Measurements from ENCODE around the gene WNT9B.

Gene WNT9B

GRCh38 chr17:46851029-46851741, at the start of gene WNT9B:
Gene WNT9B (plus strand): TSS chr17:46851583. CDS start chr17:46851639, 56 bp downstream.
- no peak for DNase-seq

GRCh38 chr17:46802800-46803199, 48.6 kb upstream of the WNT9B start:
- no peak for DNase-seq

GRCh38 chr17:46803544-46803943, 47.8 kb upstream of the WNT9B start:
- no peak for DNase-seq

GRCh38 chr17:46805771-46806170, 45.6 kb upstream of the WNT9B start:
- no peak for DNase-seq

GRCh38 chr17:46809110-46809571, 42.2 kb upstream of the WNT9B start:
- no peak for DNase-seq

- no peak for DNase-seq
Observed at GRCh38 chr17:46810837-46811236, 40.5 kb upstream of the WNT9B start.

GRCh38 chr17:46811978-46812583, 39.3 kb upstream of the WNT9B start:
- DNase-seq: no peak

GRCh38 chr17:46812624-46813318, 38.6 kb upstream of the WNT9B start:
- no peak for DNase-seq

- no peak for DNase-seq
Observed at GRCh38 chr17:46813920-46814319, 37.5 kb upstream of the WNT9B start.

- no peak for DNase-seq
Observed at GRCh38 chr17:46814446-46814845, 36.9 kb upstream of the WNT9B start.

- no peak for DNase-seq
Observed at GRCh38 chr17:46815474-46816353, 35.7 kb upstream of the WNT9B start.

GRCh38 chr17:46817151-46817900, 34.1 kb upstream of the WNT9B start:
- DNase-seq: no peak

- no peak for DNase-seq
Observed at GRCh38 chr17:46817901-46818209, 33.5 kb upstream of the WNT9B start.

GRCh38 chr17:46818316-46818928, 33.0 kb upstream of the WNT9B start, which contains the start of gene WNT3:
Gene WNT3 (minus strand): TSS chr17:46818692. CDS start chr17:46818597, 95 bp downstream.
- DNase-seq: no peak

GRCh38 chr17:46818929-46819859, 32.2 kb upstream of the WNT9B start:
- no peak for DNase-seq

GRCh38 chr17:46819906-46820351, 31.5 kb upstream of the WNT9B start:
- no peak for DNase-seq

GRCh38 chr17:46820592-46821450, 30.6 kb upstream of the WNT9B start:
- no peak for DNase-seq

GRCh38 chr17:46821482-46822387, 29.6 kb upstream of the WNT9B start:
- no peak for DNase-seq
